Progenitor cell of endocrine pancreas (in vitro differentiated cells): ENCODE results near the gene SYT6. TPM values are rescaled to one million over a fixed set of nuclear protein-coding genes. Genes with fewer than 3 reads are reported as not detected.
"Not testable (repeated sequence)": the region's sequence is repeated elsewhere in the genome, so short reads cannot be mapped to it uniquely, and the experiment has no call there.

Source experiments
- DNase-seq: peaks from one replicate; pipeline ENCODE4 v3.0.0; 2021; ENCODE audit warnings: low spot score; ENCODE audit not compliant: unreplicated experiment
- H3K27ac Mint-ChIP-seq: 2 replicates; pipeline ENCODE4 v1.8.0; 2021; ENCODE audit warnings: mild to moderate bottlenecking, moderate library complexity, mixed read lengths
- H3K27me3 Mint-ChIP-seq: 2 replicates; pipeline ENCODE4 v1.8.0; 2021; ENCODE audit warnings: mixed read lengths
- H3K36me3 Mint-ChIP-seq: 2 replicates; pipeline ENCODE4 v1.8.0; 2022; ENCODE audit warnings: mixed read lengths; ENCODE audit not compliant: insufficient read depth
- H3K4me1 Mint-ChIP-seq: 2 replicates; pipeline ENCODE4 v1.8.0; 2021; ENCODE audit warnings: low read depth, mixed read lengths
- H3K4me3 Mint-ChIP-seq: 2 replicates; pipeline ENCODE4 v1.8.0; 2021; ENCODE audit warnings: low read depth, mild to moderate bottlenecking, moderate library complexity, mixed read lengths
- H3K9me3 Mint-ChIP-seq: 2 replicates; pipeline ENCODE4 v1.8.0; 2021; ENCODE audit warnings: low read depth, mixed read lengths
- total RNA-seq: library from RNA; stranded (reverse); gene quantifications from 2 replicates; pipeline ENCODE4 v1.2.1, GENCODE V29; 2021
- TF ChIP-seq, protein P1 (sequence below): fragments of 200-600 bp; sonication (generic); IDR thresholded peaks from one replicate; pipeline ENCODE4 v1.5.0; 2021; ENCODE audit warnings: antibody characterized with exemption, mild to moderate bottlenecking; ENCODE audit not compliant: unreplicated experiment

SYT6 gene
- total RNA-seq, 1 donor from 2014 or later: 0.98 TPM

DNA sequence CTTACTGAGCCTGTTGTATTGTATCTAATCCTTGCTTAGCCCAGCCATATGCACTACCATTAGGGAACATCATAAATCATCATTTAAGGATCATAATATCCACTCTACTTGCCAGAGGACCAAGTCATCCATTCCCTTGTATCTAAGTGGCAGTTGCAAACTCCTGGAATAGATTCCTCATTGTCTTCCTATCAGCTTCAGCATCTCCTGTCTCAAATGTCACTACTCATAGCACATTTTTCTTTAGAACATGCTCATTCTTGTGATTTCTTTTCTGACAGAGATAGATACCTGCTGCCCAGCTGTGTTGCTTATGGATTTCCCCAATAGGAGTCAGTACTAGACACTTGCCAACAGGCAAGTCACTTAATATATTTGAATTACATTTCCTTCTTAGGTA is 90.1 kb downstream of the SYT6 start:
- H3K27me3 Mint-ChIP-seq: no peaks in the 10 kb centered on the region
- DNase-seq: no peak
- no peaks in the 10 kb centered on the region for H3K9me3 Mint-ChIP-seq
- peaks cover 10% of the 10 kb centered on the region for H3K4me1 Mint-ChIP-seq
- no peak overlapping the region for H3K27ac Mint-ChIP-seq
- H3K36me3 Mint-ChIP-seq: no peaks in the 10 kb centered on the region
- TF ChIP-seq, protein P1, sequence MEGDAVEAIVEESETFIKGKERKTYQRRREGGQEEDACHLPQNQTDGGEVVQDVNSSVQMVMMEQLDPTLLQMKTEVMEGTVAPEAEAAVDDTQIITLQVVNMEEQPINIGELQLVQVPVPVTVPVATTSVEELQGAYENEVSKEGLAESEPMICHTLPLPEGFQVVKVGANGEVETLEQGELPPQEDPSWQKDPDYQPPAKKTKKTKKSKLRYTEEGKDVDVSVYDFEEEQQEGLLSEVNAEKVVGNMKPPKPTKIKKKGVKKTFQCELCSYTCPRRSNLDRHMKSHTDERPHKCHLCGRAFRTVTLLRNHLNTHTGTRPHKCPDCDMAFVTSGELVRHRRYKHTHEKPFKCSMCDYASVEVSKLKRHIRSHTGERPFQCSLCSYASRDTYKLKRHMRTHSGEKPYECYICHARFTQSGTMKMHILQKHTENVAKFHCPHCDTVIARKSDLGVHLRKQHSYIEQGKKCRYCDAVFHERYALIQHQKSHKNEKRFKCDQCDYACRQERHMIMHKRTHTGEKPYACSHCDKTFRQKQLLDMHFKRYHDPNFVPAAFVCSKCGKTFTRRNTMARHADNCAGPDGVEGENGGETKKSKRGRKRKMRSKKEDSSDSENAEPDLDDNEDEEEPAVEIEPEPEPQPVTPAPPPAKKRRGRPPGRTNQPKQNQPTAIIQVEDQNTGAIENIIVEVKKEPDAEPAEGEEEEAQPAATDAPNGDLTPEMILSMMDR: no peak
- no peak overlapping the region for H3K4me3 Mint-ChIP-seq

DNA sequence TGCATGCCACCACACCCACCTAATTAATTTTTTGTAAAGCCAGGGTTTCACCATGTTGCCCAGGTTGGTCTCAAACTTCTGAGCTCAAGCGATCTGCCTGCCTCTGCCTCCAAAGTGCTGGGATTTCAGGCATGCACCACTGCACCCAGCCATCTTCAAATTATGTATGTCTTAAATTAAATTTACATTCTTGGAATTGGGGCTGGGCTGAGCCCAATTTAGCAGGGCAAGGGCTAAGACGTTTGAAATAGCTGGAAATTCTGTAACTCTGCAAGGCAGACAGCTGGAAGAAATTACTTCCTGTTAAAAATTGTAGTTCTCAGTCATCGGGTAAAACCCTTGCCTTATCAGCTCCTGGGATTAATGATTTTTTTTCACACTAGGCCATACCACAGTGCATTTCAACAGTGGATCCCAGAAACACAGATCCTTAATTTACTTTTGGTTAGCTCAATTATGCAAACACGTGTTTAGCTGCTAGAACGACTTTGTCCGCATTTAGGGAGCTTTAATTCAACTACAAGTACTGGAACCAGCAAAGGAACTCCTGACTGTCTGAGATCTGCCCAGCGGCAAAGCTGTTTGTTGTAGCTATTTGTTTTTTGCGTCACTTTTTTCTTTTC is 91.1 kb downstream of the SYT6 start:
- Mint-ChIP-seq H3K27me3 (no peaks in the 10 kb centered on the region), H3K36me3 (no peaks in the 10 kb centered on the region), H3K9me3 (no peaks in the 10 kb centered on the region), H3K27ac (no peak overlapping the region), H3K4me1 (peaks cover 10% of the 10 kb centered on the region), H3K4me3 (no peak overlapping the region)
- TF ChIP-seq, protein P1: no peak
- no peak for DNase-seq

DNA sequence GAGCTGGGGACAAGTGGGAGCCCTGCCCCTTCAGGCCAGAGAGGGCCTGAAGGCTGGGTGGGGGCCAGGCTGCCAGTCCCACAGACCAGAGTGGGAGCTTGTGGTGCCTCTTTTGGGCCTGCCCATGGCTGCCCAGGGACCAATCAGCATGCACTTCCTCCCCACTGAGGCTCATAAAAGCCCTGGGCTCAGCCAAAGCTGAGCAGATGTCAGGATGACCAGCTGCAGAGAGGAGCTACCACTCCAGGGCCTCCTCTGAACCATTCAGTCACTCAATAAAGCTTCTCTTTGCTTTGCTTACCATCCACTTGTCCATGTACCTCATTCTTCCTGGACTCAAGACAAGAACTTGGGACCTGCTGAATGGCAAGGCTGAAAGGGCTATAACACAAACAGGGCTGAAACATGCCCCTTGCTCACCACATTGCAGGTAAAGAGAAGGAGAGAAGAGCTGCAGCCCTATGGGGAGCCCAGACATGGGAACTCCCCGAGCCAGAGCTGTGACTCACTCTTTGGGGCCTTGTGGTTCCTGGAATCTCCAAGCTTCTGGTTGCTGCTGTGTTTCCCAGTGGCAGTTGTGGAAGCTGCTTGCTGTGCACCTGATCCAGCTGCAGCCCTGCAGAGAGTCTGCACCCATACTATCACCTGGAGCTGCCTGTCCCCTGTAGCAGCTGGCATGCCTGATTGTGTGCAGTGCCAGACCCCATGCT is 92.4 kb downstream of the SYT6 start:
- peaks cover 1% of the 10 kb centered on the region for H3K27me3 Mint-ChIP-seq
- no peak overlapping the region for H3K4me3 Mint-ChIP-seq
- no peak for DNase-seq
- TF ChIP-seq, protein P1: no peak
- H3K27ac Mint-ChIP-seq: no peak overlapping the region
- peaks cover 10% of the 10 kb centered on the region for H3K4me1 Mint-ChIP-seq
- no peaks in the 10 kb centered on the region for H3K36me3 Mint-ChIP-seq
- no peaks in the 10 kb centered on the region for H3K9me3 Mint-ChIP-seq

DNA sequence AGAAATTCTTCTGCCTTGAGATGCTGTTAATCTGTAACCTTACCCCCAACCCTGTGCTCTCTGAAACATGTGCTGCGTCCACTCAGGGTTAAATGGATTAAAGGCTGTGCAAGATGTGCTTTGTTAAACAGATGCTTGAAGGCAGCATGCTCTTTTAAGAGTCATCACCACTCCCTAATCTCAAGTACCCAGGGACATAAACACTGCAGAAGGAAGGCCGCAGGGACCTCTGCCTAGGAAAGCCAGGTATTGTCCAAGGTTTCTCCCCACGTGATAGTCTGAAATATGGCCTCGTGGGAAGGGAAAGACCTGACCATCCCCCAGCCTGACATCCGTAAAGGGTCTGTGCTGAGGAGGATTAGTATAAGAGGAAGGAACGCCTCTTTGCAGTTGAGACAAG is 95.4 kb downstream of the SYT6 start:
- H3K4me3 Mint-ChIP-seq, H3K27ac Mint-ChIP-seq: not testable (repeated sequence)

DNA sequence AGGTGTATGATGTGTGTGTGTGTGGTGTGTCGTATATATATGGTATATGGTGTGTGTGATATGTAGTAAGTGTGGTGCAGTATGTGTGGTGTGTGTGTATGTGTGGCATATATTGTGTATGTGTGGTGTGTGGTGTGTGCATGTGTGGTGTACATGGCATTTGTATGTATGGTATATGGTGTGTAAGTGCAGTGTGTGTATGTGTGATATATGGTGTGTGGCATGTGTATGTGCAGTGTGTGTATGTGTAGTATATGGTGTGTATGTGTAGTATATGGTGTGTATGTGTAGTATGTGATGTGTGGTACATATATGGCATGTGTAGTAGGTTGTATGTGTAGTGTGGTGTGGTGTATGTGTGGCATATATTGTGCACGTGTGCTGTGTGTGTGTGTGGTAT is 99.5 kb downstream of the SYT6 start:
- Mint-ChIP-seq H3K4me3 (no peak overlapping the region), H3K36me3 (no peaks in the 10 kb centered on the region), H3K9me3 (no peaks in the 10 kb centered on the region), H3K27me3 (peaks cover 8% of the 10 kb centered on the region), H3K4me1 (no peaks in the 10 kb centered on the region), H3K27ac (no peak overlapping the region)
- TF ChIP-seq, protein P1: no peak
- DNase-seq: no peak

More for the DNA sequence above, 95.4 kb downstream of the SYT6 start:
- not testable (repeated sequence) for H3K27me3 Mint-ChIP-seq, H3K4me1 Mint-ChIP-seq, DNase-seq, H3K36me3 Mint-ChIP-seq, H3K9me3 Mint-ChIP-seq

DNA sequence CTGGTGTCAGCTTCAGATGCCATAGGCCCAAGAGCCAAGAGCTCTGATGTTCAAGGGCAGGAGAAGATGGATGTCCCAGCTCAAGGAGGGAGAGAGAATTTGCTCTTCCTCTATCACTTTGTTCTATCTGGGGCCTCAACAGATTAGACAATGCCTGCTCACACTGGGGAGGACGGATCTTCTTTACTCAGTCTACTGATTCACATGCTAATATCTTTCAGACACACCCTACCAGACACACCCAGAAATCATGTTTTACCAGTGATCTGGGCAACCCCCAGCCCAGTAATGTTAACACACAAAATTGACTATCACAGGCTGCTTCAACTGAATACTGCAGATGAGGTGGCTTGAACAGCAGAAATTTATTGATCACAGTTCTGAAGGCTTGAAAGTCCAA is 105.4 kb downstream of the SYT6 start:
- TF ChIP-seq, protein P1: no peak
- H3K4me1 Mint-ChIP-seq: no peaks in the 10 kb centered on the region

More for the DNA sequence above, 105.4 kb downstream of the SYT6 start:
- Mint-ChIP-seq H3K27me3 (no peaks in the 10 kb centered on the region), H3K27ac (no peak overlapping the region), H3K9me3 (peaks cover 4% of the 10 kb centered on the region), H3K4me3 (no peak overlapping the region), H3K36me3 (no peaks in the 10 kb centered on the region)
- no peak for DNase-seq
